DND-41 (cell line): ENCODE measurements around the gene MYOD1.

Experiments
- ATAC-seq: fragments of 200-7000 bp; cut with Tn5 transposase; 3 replicates; pipeline ENCODE4 v1.9.1; 2021; ENCODE audit warnings: low read depth; ENCODE audit not compliant: insufficient read depth
- DNase-seq: peaks from one replicate; pipeline ENCODE4 v3.0.0-alpha.2; 2020
- H2AFZ ChIP-seq: 2 replicates; pipeline ENCODE4 v1.6.0; 2012; ENCODE audit warnings: low read depth, low read length
- H3K27ac ChIP-seq: 2 replicates; pipeline ENCODE4 v1.5.1; 2012; ENCODE audit warnings: low read length, inconsistent platforms
- H3K27me3 ChIP-seq: fragments of 200-600 bp; sonication (generic); 2 replicates; pipeline ENCODE4 v1.6.0; 2012; ENCODE audit warnings: low read length, mild to moderate bottlenecking, inconsistent platforms; ENCODE audit not compliant: insufficient read depth, poor library complexity
- H3K36me3 ChIP-seq: 2 replicates; pipeline ENCODE4 v1.5.1; 2012; ENCODE audit warnings: low read length, inconsistent platforms; ENCODE audit not compliant: insufficient read depth
- H3K4me1 ChIP-seq: 2 replicates; pipeline ENCODE4 v1.5.1; 2012; ENCODE audit warnings: mild to moderate bottlenecking, low read length; ENCODE audit not compliant: insufficient read depth
- H3K4me2 ChIP-seq: 2 replicates; pipeline ENCODE4 v1.6.0; 2012; ENCODE audit warnings: mild to moderate bottlenecking, moderate library complexity, low read length, inconsistent platforms; ENCODE audit not compliant: insufficient read depth
- H3K4me3 ChIP-seq, 2 experiments: fragments of 200-600 bp in 1 of 2; shearing (Covaris generic) in 1 of 2; 2 replicates each; pipeline ENCODE4 v1.5.1; 2012 to 2016; ENCODE audit warnings: inconsistent platforms in 2 of 2, low read length in 2 of 2, mild to moderate bottlenecking in 2 of 2, low read depth in 1 of 2, moderate library complexity in 1 of 2
- H3K79me2 ChIP-seq: 2 replicates; pipeline ENCODE4 v1.6.0; 2012; ENCODE audit warnings: low read length, inconsistent platforms; ENCODE audit not compliant: insufficient read depth
- H3K9ac ChIP-seq: 2 replicates; pipeline ENCODE4 v1.6.0; 2012; ENCODE audit warnings: low read depth, mild to moderate bottlenecking, inconsistent platforms, low read length, moderate library complexity
- H3K9me3 ChIP-seq: 2 replicates; pipeline ENCODE4 v1.5.1; 2012; ENCODE audit warnings: low read length, moderate library complexity, mild to moderate bottlenecking, inconsistent platforms; ENCODE audit not compliant: insufficient read depth, severe bottlenecking
- H4K20me1 ChIP-seq: 2 replicates; pipeline ENCODE4 v1.6.0; 2012; ENCODE audit warnings: low read length; ENCODE audit not compliant: insufficient read depth
- EZH2 ChIP-seq: IDR thresholded peaks from 3 replicates; pipeline ENCODE4 v1.6.1; 2012; ENCODE audit warnings: borderline replicate concordance, low read depth, mild to moderate bottlenecking, moderate library complexity, low read length, inconsistent platforms; ENCODE audit not compliant: severe bottlenecking
- TF ChIP-seq, protein P1 (sequence below): IDR thresholded peaks from 2 replicates; pipeline ENCODE4 v1.5.1; 2012; ENCODE audit warnings: borderline replicate concordance, low read length, moderate library complexity, mild to moderate bottlenecking; ENCODE audit not compliant: poor library complexity, severe bottlenecking; ENCODE audit errors: extremely low read depth

MYOD1 gene

GRCh38 chr11:17747131-17747955 lies 28.0 kb downstream of the MYOD1 start:
- Histone ChIP-seq H3K27ac (no peak overlapping the region), H4K20me1 (0 out of 2 replicates have a peak, but pooled peaks cover 3% of the 10 kb centered on the region), H3K4me1 (no peaks in the 10 kb centered on the region), H3K79me2 (no peaks in the 10 kb centered on the region), H3K4me2 (no peak overlapping the region), H3K36me3 (no peaks in the 10 kb centered on the region), H3K27me3 (peaks cover 6% of the 10 kb centered on the region), H3K9ac (no peak overlapping the region), H3K9me3 (no peaks in the 10 kb centered on the region), H3K4me3 (no peak overlapping the region), H2AFZ (no peak overlapping the region)
- TF ChIP-seq, protein P1, sequence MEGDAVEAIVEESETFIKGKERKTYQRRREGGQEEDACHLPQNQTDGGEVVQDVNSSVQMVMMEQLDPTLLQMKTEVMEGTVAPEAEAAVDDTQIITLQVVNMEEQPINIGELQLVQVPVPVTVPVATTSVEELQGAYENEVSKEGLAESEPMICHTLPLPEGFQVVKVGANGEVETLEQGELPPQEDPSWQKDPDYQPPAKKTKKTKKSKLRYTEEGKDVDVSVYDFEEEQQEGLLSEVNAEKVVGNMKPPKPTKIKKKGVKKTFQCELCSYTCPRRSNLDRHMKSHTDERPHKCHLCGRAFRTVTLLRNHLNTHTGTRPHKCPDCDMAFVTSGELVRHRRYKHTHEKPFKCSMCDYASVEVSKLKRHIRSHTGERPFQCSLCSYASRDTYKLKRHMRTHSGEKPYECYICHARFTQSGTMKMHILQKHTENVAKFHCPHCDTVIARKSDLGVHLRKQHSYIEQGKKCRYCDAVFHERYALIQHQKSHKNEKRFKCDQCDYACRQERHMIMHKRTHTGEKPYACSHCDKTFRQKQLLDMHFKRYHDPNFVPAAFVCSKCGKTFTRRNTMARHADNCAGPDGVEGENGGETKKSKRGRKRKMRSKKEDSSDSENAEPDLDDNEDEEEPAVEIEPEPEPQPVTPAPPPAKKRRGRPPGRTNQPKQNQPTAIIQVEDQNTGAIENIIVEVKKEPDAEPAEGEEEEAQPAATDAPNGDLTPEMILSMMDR: no peak
- no peak for TF ChIP-seq EZH2
- DNase-seq (no peak), ATAC-seq (no peak)

DNA sequence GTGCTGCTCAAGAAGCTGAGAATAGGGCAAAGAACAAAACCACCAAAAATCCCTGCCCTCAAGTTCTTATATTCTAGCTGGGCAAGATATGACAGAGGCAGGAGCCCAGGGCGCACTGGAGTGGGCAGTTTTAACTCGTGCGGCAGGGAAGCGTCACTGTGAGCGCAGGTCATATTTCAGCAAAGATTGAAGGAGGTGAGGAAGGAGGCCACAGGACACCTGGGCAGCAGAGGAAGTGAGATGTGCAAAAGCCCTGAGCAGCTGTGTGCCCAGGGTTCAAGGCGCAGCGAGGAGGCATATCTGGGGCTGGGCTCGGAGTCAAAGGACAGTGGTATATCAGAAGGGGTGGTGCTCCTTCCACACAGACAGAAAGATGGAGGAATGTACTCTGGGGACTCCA lies 28.7 kb downstream of the MYOD1 start:
- H3K79me2 ChIP-seq: no peaks in the 10 kb centered on the region
- H3K27me3 ChIP-seq: peaks cover 6% of the 10 kb centered on the region
- no peak overlapping the region for H3K27ac ChIP-seq
- H3K9ac ChIP-seq: no peak overlapping the region
- no peak overlapping the region for H3K4me3 ChIP-seq
- H3K36me3 ChIP-seq: no peaks in the 10 kb centered on the region
- ATAC-seq (no peak), DNase-seq (no peak)
- H3K9me3 ChIP-seq: no peaks in the 10 kb centered on the region
- H4K20me1 ChIP-seq: 0 out of 2 replicates have a peak, but pooled peaks cover 3% of the 10 kb centered on the region
- no peak overlapping the region for H2AFZ ChIP-seq
- no peak overlapping the region for H3K4me2 ChIP-seq
- no peaks in the 10 kb centered on the region for H3K4me1 ChIP-seq
- TF ChIP-seq, protein P1: no peak
- no peak for TF ChIP-seq EZH2

- ATAC-seq: no peak
- Histone ChIP-seq H4K20me1 (0 out of 2 replicates have a peak, but pooled peaks cover 3% of the 10 kb centered on the region), H3K27me3 (peaks cover 6% of the 10 kb centered on the region), H2AFZ (no peak overlapping the region), H3K79me2 (no peaks in the 10 kb centered on the region), H3K9me3 (no peaks in the 10 kb centered on the region), H3K4me1 (no peaks in the 10 kb centered on the region), H3K36me3 (no peaks in the 10 kb centered on the region), H3K9ac (no peak overlapping the region), H3K4me3 (no peak overlapping the region), H3K4me2 (no peak overlapping the region), H3K27ac (no peak overlapping the region)
- no peak for TF ChIP-seq EZH2
- TF ChIP-seq, protein P1: no peak
- DNase-seq: no peak
Measured at GRCh38 chr11:17748761-17749721, 29.7 kb downstream of the MYOD1 start.
